SK-N-MC (cell line): ENCODE results near the gene AANAT.

Experiments
- DNase-seq: peaks from one replicate; pipeline ENCODE4 v3.0.0-alpha.2; 2011; ENCODE audit warnings: low read depth, low spot score
- H3K27ac ChIP-seq: fragments of 200-600 bp; sonication (generic); 2 replicates; pipeline ENCODE4 v1.5.1; 2016; ENCODE audit warnings: mixed run types
- H3K36me3 ChIP-seq: fragments of 200-600 bp; sonication (generic); 2 replicates; pipeline ENCODE4 v1.6.1; 2017; ENCODE audit warnings: antibody characterized with exemption, low read length, mixed read lengths; ENCODE audit not compliant: insufficient read depth
- H3K4me3 ChIP-seq: fragments of 200-600 bp; sonication (generic); 2 replicates; pipeline ENCODE4 v1.5.1; 2016
- H3K9ac ChIP-seq: fragments of 200-600 bp; sonication (generic); 2 replicates; pipeline ENCODE4 v1.8.0; 2017; ENCODE audit warnings: mixed run types, mixed read lengths; ENCODE audit not compliant: insufficient read length
- H3K9me3 ChIP-seq: fragments of 200-600 bp; sonication (generic); 2 replicates; pipeline ENCODE4 v1.6.1; 2017; ENCODE audit warnings: low read depth, mild to moderate bottlenecking, antibody characterized with exemption, low read length, moderate library complexity, mixed read lengths
- EZH2 ChIP-seq: fragments of 200-600 bp; sonication (generic); IDR thresholded peaks from one replicate; pipeline ENCODE4 v1.6.1; 2017; ENCODE audit warnings: antibody characterized with exemption
- FOXP2 ChIP-seq: optimal IDR thresholded peaks from 2 replicates; pipeline ENCODE3; 2011; ENCODE audit warnings: mild to moderate bottlenecking, moderate library complexity; ENCODE audit not compliant: insufficient read depth; ENCODE audit errors: extremely low read length, control extremely low read depth
- POLR2AphosphoS5 ChIP-seq: IDR thresholded peaks from 2 replicates; pipeline ENCODE4 v1.6.1; 2012; ENCODE audit warnings: mild to moderate bottlenecking, low read depth, low read length, borderline replicate concordance

AANAT gene

DNA sequence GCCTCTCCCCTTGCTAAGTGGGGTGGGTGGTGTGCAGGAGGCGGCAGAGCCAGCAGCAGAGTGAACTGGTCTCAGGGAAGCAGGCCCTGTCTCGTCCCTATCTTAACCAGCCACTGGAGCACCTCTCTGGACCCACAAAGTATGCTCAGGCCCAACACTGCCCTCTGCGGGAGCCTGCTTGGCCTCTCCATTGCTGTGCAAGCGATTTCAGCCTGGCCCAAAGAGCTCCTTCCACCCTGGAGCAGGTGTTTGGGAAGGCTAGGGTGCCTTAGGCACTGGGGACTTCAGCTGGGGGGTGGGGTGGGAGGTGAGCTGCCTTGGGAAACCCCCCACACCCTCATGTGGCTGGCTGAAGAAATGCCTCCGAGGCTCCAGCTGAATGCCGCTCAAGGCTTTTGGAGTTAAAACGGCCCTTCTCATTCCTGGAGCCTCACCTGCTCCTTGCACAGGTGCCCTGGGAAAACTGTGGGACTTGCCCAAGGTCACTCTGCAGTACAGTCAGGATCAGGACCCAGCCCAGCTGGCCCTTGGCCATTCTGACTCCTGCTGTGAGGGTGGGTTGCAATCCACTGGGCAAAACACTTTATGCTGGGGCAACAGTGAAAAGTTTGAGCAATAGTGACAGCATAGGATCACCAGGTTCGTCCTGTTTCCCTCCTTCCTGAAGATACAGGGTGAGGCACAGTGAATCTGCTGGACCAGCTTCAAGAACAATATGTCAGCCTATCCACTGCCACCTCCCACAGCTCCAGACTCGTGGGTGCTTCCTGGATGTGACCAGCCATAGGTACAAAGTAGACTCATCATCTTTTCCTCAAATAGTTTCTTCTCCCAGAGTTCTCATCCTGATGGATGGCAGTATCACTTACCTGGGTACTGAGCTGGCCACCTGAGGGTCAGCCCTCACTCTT, 8.6 kb upstream of the AANAT start:
- Histone ChIP-seq H3K27ac (no peak overlapping the region), H3K9ac (no peak overlapping the region), H3K9me3 (no peaks in the 10 kb centered on the region), H3K4me3 (no peak overlapping the region), H3K36me3 (no peaks in the 10 kb centered on the region)
- DNase-seq: no peak
- TF ChIP-seq POLR2AphosphoS5: no peak
- no peak for TF ChIP-seq EZH2
- no peak for TF ChIP-seq FOXP2

DNA sequence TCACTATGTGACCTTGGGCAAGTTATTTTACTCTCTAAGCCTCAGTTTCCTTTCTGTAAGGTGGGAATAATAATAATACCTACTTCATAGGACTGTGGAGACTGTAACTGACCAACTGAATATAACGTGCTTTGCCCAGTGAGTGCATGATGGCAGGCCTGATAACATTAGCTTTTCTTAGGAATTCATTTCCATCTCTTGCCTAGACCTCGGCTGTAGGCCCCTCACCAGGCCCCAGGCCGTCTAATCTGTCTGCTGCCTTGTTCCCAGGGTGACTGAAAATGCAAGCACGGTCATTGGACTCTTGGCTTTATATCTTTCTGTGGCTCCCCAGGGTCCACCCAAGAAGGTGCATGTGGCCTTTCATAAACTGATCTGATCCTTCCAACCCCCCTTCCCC, 7.7 kb upstream of the AANAT start:
- H3K27ac ChIP-seq: no peak overlapping the region
- TF ChIP-seq EZH2 (no peak), FOXP2 (no peak), POLR2AphosphoS5 (no peak)
- no peaks in the 10 kb centered on the region for H3K36me3 ChIP-seq
- H3K9me3 ChIP-seq: no peaks in the 10 kb centered on the region
- no peak overlapping the region for H3K9ac ChIP-seq
- no peak for DNase-seq
- no peak overlapping the region for H3K4me3 ChIP-seq

DNA sequence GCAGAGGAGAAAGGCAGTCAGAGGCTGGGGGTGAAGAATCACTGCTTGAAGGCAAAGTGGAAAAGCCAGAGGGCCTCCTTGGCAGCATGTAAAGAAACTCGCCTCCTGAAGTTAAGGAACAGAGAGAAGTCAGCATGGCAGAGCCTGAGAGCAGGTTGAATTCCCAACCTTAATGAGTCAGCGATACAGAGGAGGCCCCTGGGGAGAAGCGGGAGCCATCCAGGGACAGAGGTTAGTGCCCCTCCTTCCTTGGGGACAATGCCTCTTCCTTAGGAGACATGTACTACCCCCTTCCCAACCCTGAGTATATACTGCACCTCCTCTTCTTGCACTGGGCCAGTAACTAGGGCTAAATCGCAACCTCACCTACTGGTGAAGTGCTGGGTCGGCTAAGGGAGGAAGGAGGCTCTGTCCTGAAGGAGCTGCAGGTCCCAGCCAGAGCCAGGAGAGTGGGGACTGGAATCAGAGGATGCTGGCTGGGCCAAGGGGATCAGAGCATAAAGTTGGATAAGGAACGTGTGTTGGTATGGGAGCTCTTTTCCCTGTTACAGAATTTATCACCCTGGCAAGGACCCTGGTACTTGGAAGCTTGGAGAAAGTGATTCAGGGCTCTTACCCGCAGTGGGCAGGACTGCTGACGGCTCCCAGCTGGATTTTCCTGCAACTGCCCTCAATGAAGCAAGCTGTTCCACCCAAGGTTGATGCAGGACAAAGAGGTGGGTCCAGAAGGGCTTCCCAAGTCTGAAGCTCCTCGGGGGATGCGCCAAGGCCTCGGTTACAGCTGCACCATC, 5.4 kb upstream of the AANAT start:
- Histone ChIP-seq H3K4me3 (no peak overlapping the region), H3K36me3 (no peaks in the 10 kb centered on the region), H3K9me3 (no peaks in the 10 kb centered on the region), H3K27ac (no peak overlapping the region), H3K9ac (no peak overlapping the region)
- no peak for TF ChIP-seq EZH2
- TF ChIP-seq FOXP2: no peak
- TF ChIP-seq POLR2AphosphoS5: no peak
- DNase-seq: no peak

DNA sequence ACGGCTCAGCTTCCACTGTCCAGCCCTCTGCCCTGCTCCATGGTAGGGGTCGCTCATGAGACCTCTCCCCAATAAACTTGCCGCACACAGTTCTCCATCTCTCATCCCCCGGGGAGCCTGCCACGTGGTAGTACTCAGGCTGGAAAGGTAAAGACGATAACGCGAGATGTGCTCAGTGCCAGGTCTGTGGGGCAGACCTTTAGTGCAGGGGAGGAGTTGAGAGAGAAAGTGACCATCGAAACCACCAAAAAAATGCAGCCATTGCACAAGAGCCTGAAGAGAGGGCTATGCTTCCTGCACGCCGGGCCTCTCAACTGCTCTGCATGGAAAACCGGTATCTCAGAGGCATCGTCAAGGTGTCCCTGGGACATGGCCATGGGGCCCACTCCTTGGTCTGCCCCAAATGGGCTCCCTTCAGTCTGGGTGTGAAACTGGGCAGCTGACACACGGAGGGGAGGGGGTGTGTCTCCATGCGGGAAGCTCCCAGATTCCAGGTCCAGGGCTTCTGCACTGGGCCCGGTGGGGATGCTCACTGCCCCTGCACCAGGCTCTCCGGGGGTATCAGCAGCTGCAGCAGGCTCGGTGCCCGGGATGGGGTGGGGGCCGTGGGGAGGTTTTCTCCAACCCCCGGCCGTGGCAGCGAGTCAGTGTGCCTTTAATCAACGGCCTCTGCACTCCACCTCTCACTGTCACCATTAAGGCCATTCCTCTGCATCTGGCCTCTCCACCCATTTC, 4.7 kb upstream of the AANAT start:
- H3K9ac ChIP-seq: no peak overlapping the region
- H3K4me3 ChIP-seq: no peak overlapping the region
- no peak for DNase-seq
- no peak for TF ChIP-seq POLR2AphosphoS5
- TF ChIP-seq EZH2: no peak
- no peak for TF ChIP-seq FOXP2
- no peak overlapping the region for H3K27ac ChIP-seq
- no peaks in the 10 kb centered on the region for H3K36me3 ChIP-seq
- no peaks in the 10 kb centered on the region for H3K9me3 ChIP-seq

DNA sequence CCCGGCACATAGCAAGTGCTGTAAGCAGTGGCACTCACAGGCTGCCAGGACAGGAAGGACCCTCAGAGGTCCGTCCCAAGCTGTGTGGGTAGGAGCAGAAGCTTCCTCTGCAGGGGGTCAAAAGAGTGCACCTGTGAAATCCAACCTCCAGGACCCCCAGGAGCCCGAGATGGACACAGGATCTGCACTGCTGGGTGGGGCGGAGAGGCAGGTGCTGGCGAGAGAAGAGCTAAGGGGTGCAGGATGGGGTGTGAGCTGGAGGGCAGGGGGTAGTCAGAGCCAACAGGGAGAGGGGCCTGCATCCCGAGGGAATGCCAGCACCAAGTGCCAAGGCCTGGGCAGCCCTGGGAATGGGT, 650 bp upstream of the AANAT start:
- Histone ChIP-seq H3K9me3 (no peaks in the 10 kb centered on the region), H3K27ac (no peak overlapping the region), H3K9ac (no peak overlapping the region), H3K36me3 (no peaks in the 10 kb centered on the region), H3K4me3 (no peak overlapping the region)
- TF ChIP-seq EZH2 (no peak), FOXP2 (no peak), POLR2AphosphoS5 (no peak)
- DNase-seq: no peak

DNA sequence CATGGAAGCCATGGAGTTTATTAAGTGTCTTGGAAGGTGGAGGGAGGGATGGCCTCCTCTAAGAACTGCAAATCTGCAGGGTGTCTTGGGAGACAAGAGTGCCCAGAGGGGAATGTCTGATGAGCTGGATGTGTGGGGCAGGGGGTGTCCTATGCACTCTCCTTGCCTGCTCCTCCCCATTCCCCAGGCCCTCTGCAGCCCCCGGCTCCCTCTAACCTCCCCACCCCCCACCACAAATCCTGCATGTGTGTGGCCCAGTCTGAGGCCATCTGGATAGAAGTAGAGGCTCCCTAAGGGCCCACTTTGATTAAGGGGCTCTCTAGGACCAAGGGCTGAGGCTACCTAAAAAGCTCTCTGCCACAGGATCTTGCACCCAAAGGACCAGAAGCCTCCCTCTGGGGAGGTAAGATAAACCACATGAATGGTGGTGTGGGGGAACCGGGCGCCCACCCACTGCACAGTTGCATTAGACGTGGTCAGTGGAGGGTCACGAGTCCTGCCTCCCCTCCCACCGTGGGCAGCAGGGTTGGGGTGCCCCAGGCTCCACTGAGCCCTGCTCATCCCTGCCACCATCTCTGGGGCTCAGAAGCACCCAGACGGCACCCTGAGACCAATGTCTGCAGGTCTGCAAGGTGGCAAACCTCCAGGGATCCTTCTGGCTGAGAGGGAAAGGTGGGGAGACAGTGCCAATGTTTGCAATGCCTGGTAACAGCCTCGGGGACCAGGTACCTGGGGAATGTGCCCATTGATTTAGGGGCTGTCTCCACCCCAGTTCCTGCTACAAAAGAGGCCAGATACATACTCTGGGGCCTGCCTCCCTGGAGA, 618 bp downstream of the AANAT start:
- H3K27ac ChIP-seq: peak overlapping the region; percentile 15; the same call in 1 of the 2 replicates

DNA sequence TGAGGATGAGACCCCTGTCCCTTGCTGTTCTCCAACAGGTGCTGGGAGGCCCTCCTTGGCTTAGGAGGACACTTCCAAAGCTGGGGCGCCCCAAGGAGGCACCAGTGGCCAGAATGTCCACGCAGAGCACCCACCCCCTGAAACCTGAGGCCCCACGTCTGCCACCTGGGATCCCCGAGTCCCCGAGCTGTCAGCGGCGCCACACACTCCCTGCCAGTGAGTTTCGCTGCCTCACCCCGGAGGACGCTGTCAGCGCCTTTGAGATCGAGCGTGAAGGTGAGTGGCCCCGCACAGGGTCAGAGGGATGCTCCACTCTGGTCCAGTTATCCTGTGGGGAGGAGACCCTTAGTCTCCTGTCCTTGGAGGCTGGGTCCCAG, 1.2 kb downstream of the AANAT start:
- no peaks in the 10 kb centered on the region for H3K36me3 ChIP-seq
- H3K9me3 ChIP-seq: no peaks in the 10 kb centered on the region
- no peak overlapping the region for H3K27ac ChIP-seq
- DNase-seq: no peak
- H3K9ac ChIP-seq: no peak overlapping the region
- no peak overlapping the region for H3K4me3 ChIP-seq
- no peak for TF ChIP-seq EZH2
- TF ChIP-seq POLR2AphosphoS5: no peak
- no peak for TF ChIP-seq FOXP2

More for the DNA sequence above, 618 bp downstream of the AANAT start:
- Histone ChIP-seq H3K9ac (no peak overlapping the region), H3K9me3 (no peaks in the 10 kb centered on the region), H3K4me3 (peak overlapping the region; percentile 52), H3K36me3 (no peaks in the 10 kb centered on the region)
- no peak for TF ChIP-seq EZH2
- no peak for TF ChIP-seq FOXP2
- no peak for TF ChIP-seq POLR2AphosphoS5
- no peak for DNase-seq
